Dendritic cell treated with granulocyte-macrophage colony-stimulating factor and Interleukin-4, amounts not matched to agents 40 ng/mL and 50 ng/mL, for 4 days (primary cell): Measurements from ENCODE around the gene PLOD1.
"Not testable (repeated sequence)": the region's sequence is repeated elsewhere in the genome, so short reads cannot be mapped to it uniquely, and the experiment has no call there.

Source experiments
- H3K27ac Mint-ChIP-seq: one replicate; pipeline ENCODE4 v1.8.0; 2022; ENCODE audit warnings: mild to moderate bottlenecking, mixed read lengths
- H3K27me3 Mint-ChIP-seq: one replicate; pipeline ENCODE4 v1.8.0; 2022; ENCODE audit warnings: mild to moderate bottlenecking, mixed read lengths
- H3K36me3 Mint-ChIP-seq: one replicate; pipeline ENCODE4 v1.8.0; 2022; ENCODE audit warnings: low read depth, mixed read lengths
- H3K4me1 Mint-ChIP-seq: one replicate; pipeline ENCODE4 v1.8.0; 2022; ENCODE audit warnings: low read depth, mixed read lengths
- H3K4me3 Mint-ChIP-seq: one replicate; pipeline ENCODE4 v1.8.0; 2022; ENCODE audit warnings: mild to moderate bottlenecking, moderate library complexity, mixed read lengths
- H3K9me3 Mint-ChIP-seq: one replicate; pipeline ENCODE4 v1.8.0; 2022; ENCODE audit warnings: mixed read lengths
- intact Hi-C: fragments of 100-400 bp; cut with micrococcal nuclease; formaldehyde crosslinking; loops from one replicate; pipeline ENCODE4 v1.15.0; 2022

PLOD1 gene

GRCh38 chr1:11921022-11921421 lies 13.5 kb upstream of the PLOD1 start:
- Mint-ChIP-seq H3K9me3 (no peaks in the 10 kb centered on the region), H3K27me3 (no peaks in the 10 kb centered on the region), H3K4me1 (peaks cover 61% of the 10 kb centered on the region), H3K36me3 (peaks cover 92% of the 10 kb centered on the region), H3K4me3 (no peak overlapping the region), H3K27ac (peak overlapping the region; percentile 70)
- intact Hi-C loops = no loop called here

- H3K27me3 Mint-ChIP-seq = no peaks in the 10 kb centered on the region
- no peaks in the 10 kb centered on the region for H3K9me3 Mint-ChIP-seq
- no peak overlapping the region for H3K27ac Mint-ChIP-seq
- H3K4me1 Mint-ChIP-seq = peaks cover 69% of the 10 kb centered on the region
- H3K36me3 Mint-ChIP-seq = peaks cover 72% of the 10 kb centered on the region
- intact Hi-C loops = no loop called here
- no peak overlapping the region for H3K4me3 Mint-ChIP-seq
These were observed 11.3 kb upstream of the PLOD1 start for GRCh38 chr1:11923069-11923826.

GRCh38 chr1:11923827-11924113 lies 10.7 kb upstream of the PLOD1 start:
- Mint-ChIP-seq H3K27me3 (no peaks in the 10 kb centered on the region), H3K4me1 (peaks cover 69% of the 10 kb centered on the region), H3K27ac (no peak overlapping the region), H3K9me3 (no peaks in the 10 kb centered on the region), H3K36me3 (peaks cover 67% of the 10 kb centered on the region), H3K4me3 (peak overlapping the region; percentile 0)
- intact Hi-C loops = no loop called here

GRCh38 chr1:11924334-11925195 lies 10.0 kb upstream of the PLOD1 start:
- Mint-ChIP-seq H3K36me3 (peaks cover 59% of the 10 kb centered on the region), H3K9me3 (no peaks in the 10 kb centered on the region), H3K27ac (peak overlapping the region; percentile 41), H3K4me3 (peak overlapping the region; percentile 79), H3K27me3 (no peaks in the 10 kb centered on the region), H3K4me1 (peaks cover 68% of the 10 kb centered on the region)
- intact Hi-C loops = no loop called here

GRCh38 chr1:11925196-11925937 lies 9.2 kb upstream of the PLOD1 start:
- H3K27me3 Mint-ChIP-seq, intact Hi-C loops, H3K9me3 Mint-ChIP-seq: not testable (repeated sequence)
- Mint-ChIP-seq H3K36me3 (peaks cover 51% of the 10 kb centered on the region), H3K4me3 (peak overlapping the region; percentile 79), H3K4me1 (peaks cover 67% of the 10 kb centered on the region), H3K27ac (peak overlapping the region; percentile 41)

- Mint-ChIP-seq H3K9me3 (no peaks in the 10 kb centered on the region), H3K27me3 (no peaks in the 10 kb centered on the region), H3K27ac (peak overlapping the region; percentile 92), H3K36me3 (peaks cover 45% of the 10 kb centered on the region), H3K4me3 (peak overlapping the region; percentile 79), H3K4me1 (peaks cover 67% of the 10 kb centered on the region)
- intact Hi-C loops = loop anchor here (1.0 kb wide), 1 partner anchor 8 kb away; the partner anchor contains the start of gene PLOD1
These were observed 8.6 kb upstream of the PLOD1 start for GRCh38 chr1:11925938-11926292.

- Mint-ChIP-seq H3K4me3 (no peak overlapping the region), H3K36me3 (peaks cover 24% of the 10 kb centered on the region), H3K4me1 (peaks cover 57% of the 10 kb centered on the region), H3K27me3 (no peaks in the 10 kb centered on the region), H3K27ac (no peak overlapping the region), H3K9me3 (no peaks in the 10 kb centered on the region)
- intact Hi-C loops = no loop called here
These were observed 6.5 kb upstream of the PLOD1 start for GRCh38 chr1:11927866-11928592.

GRCh38 chr1:11929849-11930248 lies 4.7 kb upstream of the PLOD1 start:
- intact Hi-C loops = loop anchor here (5.0 kb wide), 1 partner anchor 47 kb away; no protein-coding TSS in a partner anchor
- no peak overlapping the region for H3K27ac Mint-ChIP-seq

GRCh38 chr1:11930571-11931445 lies 3.7 kb upstream of the PLOD1 start:
- peak overlapping the region; percentile 3 for H3K27ac Mint-ChIP-seq
- H3K4me3 Mint-ChIP-seq = no peak overlapping the region
- peaks cover under 1% of the 10 kb centered on the region for H3K36me3 Mint-ChIP-seq
- H3K27me3 Mint-ChIP-seq = no peaks in the 10 kb centered on the region
- peaks cover 37% of the 10 kb centered on the region for H3K4me1 Mint-ChIP-seq
- no peaks in the 10 kb centered on the region for H3K9me3 Mint-ChIP-seq
- intact Hi-C loops = loop anchor here (5.0 kb wide), 1 partner anchor 46 kb away; no protein-coding TSS in a partner anchor

More at GRCh38 chr1:11929849-11930248, 4.7 kb upstream of the PLOD1 start:
- Mint-ChIP-seq H3K27me3 (no peaks in the 10 kb centered on the region), H3K4me1 (peaks cover 39% of the 10 kb centered on the region), H3K4me3 (no peak overlapping the region), H3K36me3 (peaks cover 6% of the 10 kb centered on the region), H3K9me3 (no peaks in the 10 kb centered on the region)

- intact Hi-C loops = loop anchor here (5.0 kb wide), 1 partner anchor 45 kb away; no protein-coding TSS in a partner anchor
These were observed 2.7 kb upstream of the PLOD1 start for GRCh38 chr1:11931845-11932244.

GRCh38 chr1:11935057-11935412 lies 518 bp downstream of the PLOD1 start:
- Mint-ChIP-seq H3K27ac (peak overlapping the region; percentile 85), H3K4me1 (peaks cover 37% of the 10 kb centered on the region), H3K4me3 (peak overlapping the region; percentile 83), H3K36me3 (peaks cover 42% of the 10 kb centered on the region), H3K27me3 (no peaks in the 10 kb centered on the region), H3K9me3 (no peaks in the 10 kb centered on the region)
- intact Hi-C loops = no loop called here

More at GRCh38 chr1:11931845-11932244, 2.7 kb upstream of the PLOD1 start:
- Mint-ChIP-seq H3K4me3 (no peak overlapping the region), H3K36me3 (peaks cover 11% of the 10 kb centered on the region), H3K27ac (no peak overlapping the region), H3K9me3 (no peaks in the 10 kb centered on the region), H3K27me3 (no peaks in the 10 kb centered on the region), H3K4me1 (peaks cover 37% of the 10 kb centered on the region)

GRCh38 chr1:11935733-11936132 lies 1.2 kb downstream of the PLOD1 start:
- H3K9me3 Mint-ChIP-seq, intact Hi-C loops, H3K27me3 Mint-ChIP-seq: not testable (repeated sequence)
- peaks cover 49% of the 10 kb centered on the region for H3K36me3 Mint-ChIP-seq
- H3K4me1 Mint-ChIP-seq = peaks cover 31% of the 10 kb centered on the region
- H3K27ac Mint-ChIP-seq = peak overlapping the region; percentile 85
- H3K4me3 Mint-ChIP-seq = peak overlapping the region; percentile 32
